GM18951 (cell line): ENCODE data around the gene PDZD4.

Experiments used
- POLR2A ChIP-seq: IDR thresholded peaks from 4 replicates; pipeline ENCODE4 v1.6.1; 2011; ENCODE audit warnings: mild to moderate bottlenecking; ENCODE audit not compliant: insufficient read length, insufficient read depth; ENCODE audit errors: extremely low read depth
- in situ Hi-C: fragments of 300-500 bp; cut with MboI; formaldehyde crosslinking; loops from one replicate; pipeline ENCODE4 v1.12.0; 2022; ENCODE audit warnings: low sequenced_read_pairs, mixed read lengths, inconsistent platforms; ENCODE audit not compliant: unreplicated experiment

PDZD4 gene

GRCh38 chrX:153778684-153779101 lies 51.7 kb downstream of the PDZD4 start:
- TF ChIP-seq POLR2A: no peak
- in situ Hi-C loops: no loop called here

- in situ Hi-C loops: no loop called here
Observed at GRCh38 chrX:153778181-153778580, 52.2 kb downstream of the PDZD4 start.

GRCh38 chrX:153777261-153778090 lies 52.9 kb downstream of the PDZD4 start:
- in situ Hi-C loops: no loop called here
- no peak for TF ChIP-seq POLR2A

More at GRCh38 chrX:153778181-153778580, 52.2 kb downstream of the PDZD4 start:
- TF ChIP-seq POLR2A: no peak

- TF ChIP-seq POLR2A: no peak
- in situ Hi-C loops: no loop called here
Observed at GRCh38 chrX:153776611-153777045, 53.7 kb downstream of the PDZD4 start.

- in situ Hi-C loops: no loop called here
- no peak for TF ChIP-seq POLR2A
Observed at GRCh38 chrX:153776120-153776599, 54.2 kb downstream of the PDZD4 start.

- in situ Hi-C loops: no loop called here
Observed at GRCh38 chrX:153775293-153776119, 54.8 kb downstream of the PDZD4 start.

GRCh38 chrX:153774576-153775292 lies 55.6 kb downstream of the PDZD4 start:
- no peak for TF ChIP-seq POLR2A
- in situ Hi-C loops: no loop called here

More at GRCh38 chrX:153775293-153776119, 54.8 kb downstream of the PDZD4 start:
- TF ChIP-seq POLR2A: no peak

GRCh38 chrX:153773741-153774575 lies 56.4 kb downstream of the PDZD4 start:
- in situ Hi-C loops: no loop called here
- TF ChIP-seq POLR2A: no peak

GRCh38 chrX:153773218-153773611 lies 57.1 kb downstream of the PDZD4 start:
- TF ChIP-seq POLR2A: no peak
- in situ Hi-C loops: no loop called here

GRCh38 chrX:153772316-153773217 lies 57.8 kb downstream of the PDZD4 start:
- in situ Hi-C loops: no loop called here
- no peak for TF ChIP-seq POLR2A
